ENCODE results near the gene ELK3.

ELK3 gene

GRCh38 chr12:96212456-96213375 is 18.5 kb downstream of the ELK3 start:
- DNase-seq, result no peak

GRCh38 chr12:96213869-96214268 is 19.7 kb downstream of the ELK3 start:
- no peak for DNase-seq

- no peak for DNase-seq
Observed at GRCh38 chr12:96215919-96216273, 21.7 kb downstream of the ELK3 start.

- no peak for DNase-seq
Observed at GRCh38 chr12:96218989-96219678, 25.0 kb downstream of the ELK3 start.

GRCh38 chr12:96219700-96220206 is 25.6 kb downstream of the ELK3 start:
- DNase-seq, result peak in 1 of 2 donors; percentile 27

- no peak for DNase-seq
Observed at GRCh38 chr12:96220902-96221301, 26.7 kb downstream of the ELK3 start.

GRCh38 chr12:96221391-96221790 is 27.2 kb downstream of the ELK3 start:
- no peak for DNase-seq

- DNase-seq, result peak; percentile 27 to 41
Observed at GRCh38 chr12:96223411-96224218, 29.4 kb downstream of the ELK3 start.

GRCh38 chr12:96224219-96224615 is 30.0 kb downstream of the ELK3 start:
- no peak for DNase-seq

- no peak for DNase-seq
Observed at GRCh38 chr12:96225044-96225855, 31.1 kb downstream of the ELK3 start.

GRCh38 chr12:96225994-96226399 is 31.8 kb downstream of the ELK3 start:
- peak in 1 of 2 donors; percentile 4 for DNase-seq

- DNase-seq, result no peak
Observed at GRCh38 chr12:96226401-96226800, 32.2 kb downstream of the ELK3 start.

GRCh38 chr12:96226801-96227348 is 32.7 kb downstream of the ELK3 start:
- DNase-seq, result no peak

GRCh38 chr12:96227365-96228106 is 33.4 kb downstream of the ELK3 start:
- no peak for DNase-seq

- no peak for DNase-seq
Observed at GRCh38 chr12:96228566-96229248, 34.5 kb downstream of the ELK3 start.

GRCh38 chr12:96230646-96231045 is 36.5 kb downstream of the ELK3 start:
- DNase-seq, result no peak

- no peak for DNase-seq
Observed at GRCh38 chr12:96233168-96233567, 39.0 kb downstream of the ELK3 start.

- no peak for DNase-seq
Observed at GRCh38 chr12:96233939-96234461, 39.8 kb downstream of the ELK3 start.

GRCh38 chr12:96234591-96235483 is 40.7 kb downstream of the ELK3 start:
- DNase-seq, result no peak
